C4-2B (cell line): ENCODE results near the gene STMP1.

Source experiments
- CTCF ChIP-seq: fragments of 450-650 bp; conservative IDR thresholded peaks from 2 replicates; pipeline ENCODE4 v1.5.1; 2017; ENCODE audit warnings: mild to moderate bottlenecking
- ZFX ChIP-seq: fragments of 450-650 bp; IDR thresholded peaks from 2 replicates; pipeline ENCODE4 v1.6.1; 2017

DNA sequence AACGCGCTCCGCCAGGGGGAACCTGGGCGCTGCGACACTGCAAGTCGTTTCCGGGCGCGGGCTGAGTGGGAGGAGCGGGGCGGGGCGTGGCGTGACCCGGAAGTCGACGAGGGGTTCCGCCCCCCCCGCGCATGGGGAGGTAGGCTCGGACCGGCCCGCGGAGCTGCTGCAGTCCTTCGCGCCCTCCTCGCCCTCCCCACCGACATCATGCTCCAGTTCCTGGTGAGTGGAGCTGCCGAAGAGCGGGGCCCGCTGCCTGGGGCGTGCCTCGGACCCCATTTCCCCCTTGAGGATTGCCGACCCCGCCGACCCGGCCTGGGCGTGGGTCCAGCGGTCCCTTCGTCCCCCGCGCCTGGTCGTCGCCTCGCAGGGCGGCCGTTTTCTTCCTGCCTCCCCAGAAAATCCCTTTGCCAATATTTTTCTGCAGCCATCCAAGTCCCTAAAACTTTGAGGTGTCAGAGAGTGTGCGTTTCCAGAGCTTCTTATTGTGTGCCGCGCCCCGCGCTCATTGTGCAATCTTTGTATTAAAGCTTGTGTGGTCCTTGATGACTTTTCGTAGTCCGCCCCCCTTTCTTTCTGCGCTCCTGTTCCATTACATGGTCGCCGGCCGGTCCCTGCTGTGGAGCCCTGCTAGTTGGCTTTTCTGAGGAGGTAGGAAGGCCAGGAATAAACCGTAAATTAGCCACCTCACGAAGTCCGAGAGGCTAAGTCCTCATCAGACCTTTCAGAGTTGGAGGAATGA, at the start of gene STMP1:
- TF ChIP-seq CTCF (peak; percentile 69), ZFX (peak; percentile 62)
